Hippocampal formation (tissue), 2 donors: ENCODE results near the gene GRP.

Source experiments
- DNase-seq, 2 donors: peaks; one replicate each; lab custom pipeline; 2025; lab: John Stamatoyannopoulos, UW

GRP gene

GRCh38 chr18:59267503-59268126, 47.7 kb downstream of the GRP start:
- DNase-seq: no peak

- DNase-seq: no peak
These were observed 48.3 kb downstream of the GRP start for GRCh38 chr18:59268127-59268720.

- no peak for DNase-seq
These were observed 49.0 kb downstream of the GRP start for GRCh38 chr18:59268721-59269562.

GRCh38 chr18:59269563-59270119, 49.7 kb downstream of the GRP start:
- DNase-seq: no peak

GRCh38 chr18:59270689-59271257, 50.8 kb downstream of the GRP start:
- no peak for DNase-seq

GRCh38 chr18:59271606-59272220, 51.8 kb downstream of the GRP start:
- DNase-seq: no peak

- no peak for DNase-seq
These were observed 52.4 kb downstream of the GRP start for GRCh38 chr18:59272221-59272888.

- no peak for DNase-seq
These were observed 53.2 kb downstream of the GRP start, which contains the start of gene RAX for GRCh38 chr18:59272891-59273758. TSS of gene RAX (minus strand) at chr18:59273454. CDS start at chr18:59273206, 248 bp downstream.

GRCh38 chr18:59273759-59274532, 54.0 kb downstream of the GRP start:
- no peak for DNase-seq

- no peak for DNase-seq
These were observed 54.6 kb downstream of the GRP start for GRCh38 chr18:59274533-59274928.

- DNase-seq: no peak
These were observed 55.5 kb downstream of the GRP start for GRCh38 chr18:59275406-59275949.

- no peak for DNase-seq
These were observed 56.1 kb downstream of the GRP start for GRCh38 chr18:59276047-59276446.

- DNase-seq: no peak
These were observed 58.8 kb downstream of the GRP start for GRCh38 chr18:59278793-59279192.

GRCh38 chr18:59279193-59279592, 59.2 kb downstream of the GRP start:
- no peak for DNase-seq

- no peak for DNase-seq
These were observed 59.8 kb downstream of the GRP start for GRCh38 chr18:59279722-59280121.
